Thyroid gland (tissue), 4 donors: Measurements from ENCODE around the gene CDH4.

Source experiments
- POLR2A ChIP-seq, 2 donors: fragments of 450-650 bp; IDR thresholded peaks; one replicate each; pipeline ENCODE4 v1.6.1; 2017; ENCODE audit warnings: antibody characterized with exemption in 2 of 2, mild to moderate bottlenecking in 2 of 2, moderate library complexity in 1 of 2
- TF ChIP-seq, protein P1 (sequence below), 6 experiments: fragments of 200-600 bp in 3 of 6; fragments of 450-650 bp in 3 of 6; sonication (generic) in 3 of 6; IDR thresholded peaks; one replicate each; pipeline ENCODE4 v1.5.1; 2016 to 2019; ENCODE audit warnings: antibody characterized with exemption in 6 of 6, mild to moderate bottlenecking in 2 of 6, inconsistent platforms in 1 of 6, moderate library complexity in 1 of 6

DNA sequence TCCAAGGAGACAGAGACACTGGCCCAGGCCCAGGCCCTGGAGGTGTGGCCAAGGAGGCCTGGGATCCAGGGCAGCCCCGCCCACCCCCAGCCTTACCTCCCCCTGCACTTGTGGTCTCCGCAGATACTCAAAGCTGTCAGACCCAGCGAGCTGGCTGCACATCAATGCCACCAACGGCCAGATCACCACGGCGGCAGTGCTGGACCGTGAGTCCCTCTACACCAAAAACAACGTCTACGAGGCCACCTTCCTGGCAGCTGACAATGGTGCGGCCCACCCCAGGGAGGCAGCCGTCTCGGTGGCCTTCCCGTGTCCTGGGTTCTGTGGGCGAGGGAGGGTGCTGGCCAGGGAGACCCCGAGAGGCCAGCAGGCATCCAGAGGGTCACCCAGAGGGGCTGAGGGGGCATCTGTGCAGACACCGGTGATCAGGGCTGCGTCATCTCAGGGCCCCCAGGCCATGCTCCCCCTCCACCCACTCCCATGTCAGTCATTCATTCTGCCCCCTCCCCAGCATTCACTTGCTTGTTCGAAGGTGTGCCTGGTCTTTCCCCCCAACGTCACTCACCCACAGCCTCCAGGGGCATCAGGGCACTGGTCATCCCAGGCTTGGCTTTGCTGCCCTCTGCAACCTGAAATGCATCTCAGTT, 672.3 kb downstream of the CDH4 start:
- TF ChIP-seq, protein P1, sequence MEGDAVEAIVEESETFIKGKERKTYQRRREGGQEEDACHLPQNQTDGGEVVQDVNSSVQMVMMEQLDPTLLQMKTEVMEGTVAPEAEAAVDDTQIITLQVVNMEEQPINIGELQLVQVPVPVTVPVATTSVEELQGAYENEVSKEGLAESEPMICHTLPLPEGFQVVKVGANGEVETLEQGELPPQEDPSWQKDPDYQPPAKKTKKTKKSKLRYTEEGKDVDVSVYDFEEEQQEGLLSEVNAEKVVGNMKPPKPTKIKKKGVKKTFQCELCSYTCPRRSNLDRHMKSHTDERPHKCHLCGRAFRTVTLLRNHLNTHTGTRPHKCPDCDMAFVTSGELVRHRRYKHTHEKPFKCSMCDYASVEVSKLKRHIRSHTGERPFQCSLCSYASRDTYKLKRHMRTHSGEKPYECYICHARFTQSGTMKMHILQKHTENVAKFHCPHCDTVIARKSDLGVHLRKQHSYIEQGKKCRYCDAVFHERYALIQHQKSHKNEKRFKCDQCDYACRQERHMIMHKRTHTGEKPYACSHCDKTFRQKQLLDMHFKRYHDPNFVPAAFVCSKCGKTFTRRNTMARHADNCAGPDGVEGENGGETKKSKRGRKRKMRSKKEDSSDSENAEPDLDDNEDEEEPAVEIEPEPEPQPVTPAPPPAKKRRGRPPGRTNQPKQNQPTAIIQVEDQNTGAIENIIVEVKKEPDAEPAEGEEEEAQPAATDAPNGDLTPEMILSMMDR (IDR thresholded peaks at IDR 0.05) = no peak
- no peak for TF ChIP-seq POLR2A (IDR thresholded peaks at IDR 0.05)
